NCI-H524 (cell line): ENCODE measurements around the gene PLGLB1.
"Not testable (repeated sequence)": the region's sequence is repeated elsewhere in the genome, so short reads cannot be mapped to it uniquely, and the experiment has no call there.

Source experiments
- DNase-seq, 2 experiments: peaks; one replicate each; lab custom pipeline; 2025; lab: John Stamatoyannopoulos, UW

PLGLB1 gene

GRCh38 chr2:87021744-87022143, at the start of gene PLGLB1:
TSS of gene PLGLB1 (minus strand) at chr2:87021844. CDS start at chr2:87021783, 61 bp downstream.
- not testable (repeated sequence) for DNase-seq

GRCh38 chr2:87064305-87064704, 42.7 kb upstream of the PLGLB1 start:
- not testable (repeated sequence) for DNase-seq

- DNase-seq = not testable (repeated sequence)
Measured at GRCh38 chr2:87063431-87063830, 41.8 kb upstream of the PLGLB1 start.

- not testable (repeated sequence) for DNase-seq
Measured at GRCh38 chr2:87061519-87061918, 39.9 kb upstream of the PLGLB1 start.

GRCh38 chr2:87057606-87058005, 36.0 kb upstream of the PLGLB1 start:
- DNase-seq = not testable (repeated sequence)

GRCh38 chr2:87056843-87057242, 35.2 kb upstream of the PLGLB1 start:
- DNase-seq = not testable (repeated sequence)

GRCh38 chr2:87056435-87056834, 34.8 kb upstream of the PLGLB1 start:
- DNase-seq = not testable (repeated sequence)

GRCh38 chr2:87054375-87054774, 32.7 kb upstream of the PLGLB1 start:
- DNase-seq = not testable (repeated sequence)

GRCh38 chr2:87041321-87041978, 19.8 kb upstream of the PLGLB1 start:
- DNase-seq = not testable (repeated sequence)

GRCh38 chr2:87028607-87029006, 7.0 kb upstream of the PLGLB1 start:
- DNase-seq = not testable (repeated sequence)

GRCh38 chr2:87026816-87027215, 5.2 kb upstream of the PLGLB1 start:
- not testable (repeated sequence) for DNase-seq

GRCh38 chr2:87025927-87026326, 4.3 kb upstream of the PLGLB1 start:
- not testable (repeated sequence) for DNase-seq

GRCh38 chr2:87023988-87024615, 2.5 kb upstream of the PLGLB1 start:
- DNase-seq = not testable (repeated sequence)

GRCh38 chr2:87021043-87021442, 601 bp downstream of the PLGLB1 start:
- DNase-seq = not testable (repeated sequence)

GRCh38 chr2:87019053-87019452, 2.6 kb downstream of the PLGLB1 start:
- DNase-seq = not testable (repeated sequence)

GRCh38 chr2:87014489-87015169, 7.0 kb downstream of the PLGLB1 start:
- not testable (repeated sequence) for DNase-seq

- not testable (repeated sequence) for DNase-seq
Measured at GRCh38 chr2:87004398-87004797, 17.2 kb downstream of the PLGLB1 start.
